HG03565 (cell line): ENCODE results near the gene XPA.
"Not testable (repeated sequence)": the region's sequence is repeated elsewhere in the genome, so short reads cannot be mapped to it uniquely, and the experiment has no call there.

Experiments used
- ATAC-seq: cut with Tn5 transposase; IDR thresholded peaks from one replicate; pipeline ENCODE4 v1.9.1; 2021; ENCODE audit warnings: mild to moderate bottlenecking, moderate library complexity; ENCODE audit not compliant: unreplicated experiment

Gene XPA

DNA sequence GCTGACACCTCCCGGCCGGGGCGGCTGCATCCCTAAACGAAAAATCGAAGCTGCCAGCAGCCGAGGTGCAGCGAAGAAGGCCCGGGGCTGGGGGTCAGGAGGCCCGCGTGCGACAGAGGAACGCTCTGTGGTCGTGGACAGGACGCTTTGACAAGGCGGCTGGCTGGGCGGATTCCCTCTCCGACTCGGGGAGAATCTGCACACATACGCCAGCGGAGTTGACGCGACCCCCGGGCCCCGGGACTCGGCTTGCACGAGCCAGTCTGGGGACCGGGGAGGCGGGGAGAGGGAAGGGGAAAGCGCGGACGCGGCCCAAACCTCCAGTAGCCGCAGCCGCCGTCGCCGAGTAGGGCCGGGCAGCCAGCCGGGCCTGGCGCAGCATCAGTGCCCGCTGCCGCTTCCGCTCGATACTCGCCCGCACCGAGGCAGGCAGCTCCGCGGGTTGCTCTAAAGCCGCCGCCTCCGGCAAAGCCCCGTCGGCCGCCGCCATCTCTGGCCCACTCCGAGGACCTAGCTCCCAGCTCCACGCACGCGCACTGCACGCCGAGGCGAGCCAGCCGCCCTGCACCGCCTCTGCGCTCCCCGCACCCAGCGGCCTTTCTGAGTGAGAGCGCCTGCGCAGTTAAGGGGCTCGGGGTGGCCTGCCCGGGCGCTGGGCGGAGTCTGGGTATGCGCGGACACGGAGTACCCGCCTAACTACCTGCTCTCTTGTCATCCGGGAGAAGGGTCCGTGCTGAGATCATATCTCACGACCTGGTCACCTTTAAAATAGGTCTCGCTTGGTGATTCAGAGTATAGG lies at the start of gene XPA:
Gene XPA, minus strand, starts transcription at position 538 of the 799 bp plus-strand sequence. Its CDS starts 48 bp downstream, at position 490.
- peak; percentile 91 for ATAC-seq

DNA sequence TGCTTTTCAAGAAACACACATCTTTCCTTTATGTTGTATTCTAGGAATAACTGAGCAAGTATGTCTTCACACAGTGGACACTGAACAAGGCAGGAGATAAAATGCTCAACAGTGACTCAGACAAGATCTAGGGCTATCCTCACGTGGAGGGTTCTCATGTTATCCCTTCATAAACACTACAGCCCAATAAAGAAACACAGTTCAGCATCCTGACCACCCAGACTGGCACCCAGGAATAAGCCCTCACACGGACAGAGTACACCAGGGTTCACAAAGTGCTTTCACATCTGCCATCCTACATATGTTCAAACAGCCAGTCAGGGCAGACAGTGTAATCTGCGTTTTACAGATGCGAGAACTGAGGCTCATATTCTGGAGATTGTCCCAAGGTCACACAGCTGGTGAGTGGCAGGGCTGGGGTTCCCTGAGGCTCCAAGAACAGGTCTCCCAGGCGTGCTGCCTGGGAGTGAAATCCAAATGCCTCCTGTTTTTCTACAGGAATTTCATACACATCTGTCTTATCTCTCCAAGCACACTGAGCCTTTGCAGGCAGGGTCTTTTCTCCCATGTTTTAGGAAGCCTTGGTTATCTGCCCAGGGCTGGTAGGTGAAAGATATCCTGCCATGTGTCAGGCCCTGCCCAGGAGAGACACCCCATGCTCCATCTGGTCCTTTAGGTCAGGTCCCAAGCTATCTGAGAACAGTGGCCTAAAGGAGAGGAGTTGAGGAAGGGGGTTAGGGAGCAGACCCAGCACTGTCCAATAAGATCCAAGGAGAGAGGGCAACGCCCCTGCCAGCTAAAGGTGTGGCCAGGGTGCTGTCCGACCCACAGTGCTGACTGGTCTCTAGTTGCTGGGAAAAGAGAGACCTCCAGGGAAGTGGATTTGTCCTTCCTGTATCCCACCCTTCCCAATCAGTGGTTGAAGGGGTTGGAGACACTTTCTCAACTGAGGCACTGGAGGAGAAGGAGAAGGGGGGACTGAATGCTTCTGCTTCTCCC lies 47.9 kb upstream of the XPA start:
- ATAC-seq = no peak

DNA sequence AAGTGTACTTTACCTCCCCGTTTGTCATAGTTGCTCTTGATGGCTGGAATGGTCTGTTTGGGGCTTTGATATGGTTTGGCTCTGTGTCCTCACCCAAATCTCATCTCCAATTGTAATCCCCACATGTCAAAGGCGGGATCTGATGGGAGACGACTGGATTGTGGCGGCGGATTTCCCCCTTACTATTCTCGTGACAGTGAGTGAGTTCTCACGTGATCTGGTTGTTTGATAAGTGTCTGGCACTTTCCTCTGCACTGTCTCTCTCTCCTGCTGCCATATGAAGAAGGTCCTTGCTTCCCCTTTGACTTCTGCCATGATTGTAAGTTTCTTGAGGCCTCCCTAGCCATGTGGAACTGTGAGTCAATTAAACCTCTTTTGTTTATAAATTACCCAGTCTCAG lies 46.9 kb upstream of the XPA start:
- ATAC-seq = not testable (repeated sequence)

DNA sequence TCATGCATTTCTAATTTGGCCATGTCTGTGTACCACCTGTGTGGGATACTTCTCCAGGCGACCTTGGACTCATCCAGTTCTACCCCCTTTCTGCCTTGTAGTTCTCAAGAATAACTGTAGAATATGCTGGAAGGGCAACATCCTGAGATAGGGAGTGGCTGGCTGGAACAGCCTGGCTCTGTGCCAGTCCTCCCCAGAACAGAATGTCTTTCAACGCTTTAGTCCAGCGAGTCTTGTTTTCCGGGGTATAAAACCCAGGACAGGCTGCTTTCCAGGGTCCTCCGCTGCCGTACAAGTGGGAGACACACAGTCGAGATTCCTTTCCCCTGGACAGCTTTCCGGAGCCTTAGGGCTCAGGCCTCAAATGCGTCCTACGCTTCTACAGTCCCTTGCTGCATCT lies 45.4 kb upstream of the XPA start:
- no peak for ATAC-seq

DNA sequence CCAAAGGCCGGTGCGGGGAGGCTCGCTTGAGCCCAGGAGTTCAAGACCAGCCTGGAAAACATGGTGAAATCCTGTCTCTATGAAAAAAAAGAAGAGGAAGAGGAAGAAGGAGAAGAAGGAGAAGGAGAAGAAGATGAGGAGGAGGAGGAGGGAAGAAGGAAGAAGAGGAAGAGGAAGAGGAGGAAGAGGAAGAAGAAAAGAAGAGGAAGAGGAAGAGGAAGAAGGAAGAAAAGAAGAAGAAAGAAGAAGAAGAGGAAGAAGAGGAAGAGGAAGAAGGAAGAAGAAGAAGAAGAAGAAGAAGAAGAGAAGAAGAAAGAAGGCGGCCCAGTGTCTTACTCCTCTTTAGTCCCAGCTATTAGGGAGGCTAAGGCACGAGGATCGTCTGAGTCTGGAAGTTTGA lies 44.8 kb upstream of the XPA start:
- ATAC-seq = no peak

DNA sequence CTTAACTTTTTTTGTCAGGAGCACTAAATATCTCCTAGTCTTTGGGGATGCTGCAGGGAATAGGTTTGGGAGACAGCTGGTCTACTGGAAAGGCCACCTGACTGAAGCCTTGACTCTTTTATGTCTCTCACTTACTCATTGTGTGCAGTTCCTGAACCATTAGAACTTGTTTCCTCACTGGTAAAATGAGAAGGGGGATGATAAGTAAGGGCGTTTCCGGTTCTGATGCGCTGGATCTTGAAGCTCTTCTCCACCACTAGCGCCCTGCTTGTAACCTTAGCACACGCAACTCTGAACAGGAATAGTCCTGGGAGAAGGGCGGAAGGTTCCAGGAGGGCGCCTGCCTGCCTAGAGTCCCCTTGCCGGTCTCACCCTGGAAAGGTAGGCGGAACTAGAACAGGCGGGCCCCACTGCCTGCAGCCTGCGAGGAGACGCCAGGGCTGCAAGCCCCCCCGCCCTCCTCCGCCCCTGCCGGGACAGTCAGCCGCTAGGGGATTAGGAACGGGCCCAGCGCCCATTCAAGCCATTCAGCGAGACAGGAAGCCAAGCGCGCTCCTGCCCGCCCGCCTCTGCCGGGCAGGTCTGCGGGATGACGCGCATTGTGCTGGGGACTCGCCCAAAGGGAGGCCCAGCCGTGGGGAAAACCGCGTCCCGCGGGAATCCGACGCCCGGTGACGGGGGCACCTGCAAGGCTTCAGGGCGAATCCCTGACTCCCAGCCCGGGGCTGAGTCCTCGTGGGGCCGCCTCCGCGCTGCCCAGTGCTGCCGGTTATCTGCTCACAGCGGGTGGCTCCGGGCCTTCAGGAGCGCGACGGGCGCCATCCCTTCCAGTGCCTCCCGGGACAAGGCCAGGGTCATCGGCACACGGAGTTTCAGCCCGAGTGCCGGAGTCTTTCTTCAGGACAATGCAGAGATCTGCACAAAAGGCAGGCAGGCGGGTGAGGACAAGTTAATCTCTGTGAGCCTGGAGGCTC lies 44.0 kb upstream of the XPA start:
- no peak for ATAC-seq

DNA sequence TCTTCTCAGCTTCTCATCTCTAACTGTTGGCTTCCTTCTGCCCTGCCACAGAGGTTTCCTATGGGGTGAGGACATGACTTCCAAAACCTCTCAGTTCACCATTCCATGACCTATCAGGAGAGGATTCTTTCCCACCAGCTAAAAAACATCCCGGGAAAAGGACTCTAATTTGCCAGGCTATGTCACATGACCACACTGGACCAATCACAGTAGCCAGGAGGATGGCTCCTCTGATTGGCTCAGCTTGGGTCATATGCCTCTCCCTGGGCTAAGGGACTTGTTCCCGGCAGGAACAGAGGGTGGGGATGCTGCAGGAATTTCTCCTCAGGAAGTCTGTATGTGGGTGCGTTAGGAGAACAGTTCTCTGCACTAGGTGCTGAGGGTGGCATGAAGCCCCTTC lies 40.3 kb upstream of the XPA start:
- no peak for ATAC-seq

DNA sequence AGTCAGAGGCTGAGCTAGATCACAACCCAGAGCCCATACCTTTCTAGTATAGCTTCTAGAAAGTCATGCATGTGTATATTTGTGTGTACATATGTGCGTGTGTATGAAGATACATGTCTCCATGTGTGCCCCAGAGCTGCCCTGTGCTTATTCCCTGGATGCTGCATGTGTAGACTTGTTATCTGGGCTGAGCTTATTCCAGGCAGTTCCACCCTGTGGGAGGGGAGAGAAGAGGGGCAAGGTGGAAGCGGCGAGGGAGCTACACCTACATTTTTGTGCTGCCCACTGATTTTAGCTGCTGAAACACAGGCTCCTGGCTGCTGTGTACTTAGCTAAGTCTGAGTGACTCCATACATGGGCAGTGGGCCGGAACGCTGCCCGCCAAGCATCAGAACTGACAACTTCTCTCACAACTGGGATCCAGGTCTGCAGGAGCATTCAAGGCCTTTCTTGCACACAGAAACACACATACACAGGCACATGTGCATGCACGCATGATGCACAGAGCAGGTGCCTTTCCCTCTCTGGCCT lies 38.0 kb upstream of the XPA start:
- no peak for ATAC-seq

DNA sequence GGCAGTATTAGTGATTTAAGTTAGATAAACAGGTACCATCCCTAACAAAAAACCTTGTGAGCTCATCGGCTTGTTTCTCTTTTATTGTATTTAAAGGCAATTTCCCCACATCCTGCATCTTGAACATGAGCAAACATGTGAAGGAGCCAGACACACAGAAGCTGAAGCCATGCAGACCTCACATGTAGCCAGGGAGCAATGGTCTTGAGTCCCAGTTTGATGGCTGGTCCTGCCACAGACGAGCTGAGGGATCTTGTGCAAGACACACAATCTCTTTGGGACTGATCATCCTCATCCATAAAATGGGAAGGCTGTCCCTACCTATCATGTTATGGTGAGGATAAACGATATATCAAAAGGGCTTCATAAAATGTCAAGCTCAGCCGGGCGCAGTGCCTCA lies 29.6 kb upstream of the XPA start:
- no peak for ATAC-seq

DNA sequence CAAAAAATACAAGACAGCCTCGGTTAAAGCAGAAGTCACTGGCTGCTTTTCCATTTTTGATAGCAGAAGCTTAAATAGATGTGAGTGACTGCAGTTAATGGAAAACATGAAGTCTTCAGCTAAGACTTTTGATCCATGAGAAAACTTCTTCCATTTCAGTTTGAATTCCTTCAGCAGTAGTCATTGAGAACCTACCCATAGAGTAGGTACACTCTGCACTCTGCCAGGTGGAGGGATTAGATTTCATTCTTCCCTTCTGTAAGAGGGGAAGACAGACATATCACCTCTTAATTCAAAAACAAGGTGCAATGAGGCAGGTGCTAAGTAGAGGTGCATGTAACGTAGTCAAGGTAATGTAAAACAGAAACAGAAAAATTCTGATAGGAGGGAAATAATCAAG lies 26.7 kb upstream of the XPA start:
- no peak for ATAC-seq

DNA sequence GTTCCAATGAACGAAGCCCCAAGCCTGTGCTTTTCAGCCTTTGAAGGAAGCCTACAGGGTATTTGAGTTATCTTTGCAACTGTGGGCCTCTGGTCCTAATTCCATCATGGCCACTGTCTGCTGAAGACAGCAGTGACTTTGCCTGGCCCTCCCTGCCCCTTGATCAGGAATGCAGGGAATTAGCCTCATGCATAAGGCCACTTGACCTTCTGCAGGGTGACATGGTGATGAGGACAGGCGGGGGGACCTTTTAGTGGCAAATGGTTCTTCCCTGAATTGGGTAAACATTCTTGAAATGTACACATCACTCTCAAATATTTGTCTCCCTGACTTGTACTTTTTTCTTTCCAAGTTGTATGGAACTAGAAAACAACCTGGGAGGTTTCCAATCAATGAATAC lies 25.2 kb upstream of the XPA start:
- no peak for ATAC-seq

DNA sequence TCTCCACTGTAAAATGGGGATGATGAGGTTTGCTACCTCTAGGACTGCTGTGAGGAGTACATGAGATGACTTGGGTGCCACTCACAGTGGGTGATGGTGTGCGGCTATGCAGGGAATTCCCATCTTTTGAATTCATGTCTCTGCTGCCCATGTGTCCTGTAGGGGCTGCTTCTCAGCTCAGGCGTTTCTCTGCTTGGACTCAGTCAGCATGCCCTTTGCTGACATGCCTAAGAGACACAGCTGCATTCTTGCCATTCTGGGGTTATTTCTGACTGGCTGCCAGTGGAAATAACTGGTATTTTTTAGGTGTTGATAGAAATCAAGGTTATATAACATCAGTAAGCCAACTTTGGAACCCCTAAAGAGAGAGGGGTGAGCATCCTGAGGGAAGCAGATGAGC lies 24.3 kb upstream of the XPA start:
- no peak for ATAC-seq

DNA sequence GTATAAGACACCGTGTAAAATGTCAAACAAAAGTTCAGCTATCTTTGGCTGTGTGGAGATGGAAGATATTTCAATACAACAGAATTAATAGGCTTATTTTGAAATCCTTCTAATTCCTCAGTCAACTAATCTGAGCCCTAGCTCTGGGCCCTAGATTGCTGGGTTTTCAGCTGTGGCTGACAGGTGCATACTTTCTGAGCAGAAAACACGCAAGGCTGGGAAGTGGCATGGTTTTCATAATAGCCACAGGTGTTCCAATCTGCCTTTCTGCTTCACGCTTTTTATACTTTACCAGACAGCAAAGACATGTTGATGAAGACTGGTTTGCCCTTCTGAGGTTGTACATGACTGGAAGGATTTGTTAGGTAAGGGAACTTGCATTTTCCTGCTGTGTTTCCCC lies 20.7 kb upstream of the XPA start:
- ATAC-seq = no peak

DNA sequence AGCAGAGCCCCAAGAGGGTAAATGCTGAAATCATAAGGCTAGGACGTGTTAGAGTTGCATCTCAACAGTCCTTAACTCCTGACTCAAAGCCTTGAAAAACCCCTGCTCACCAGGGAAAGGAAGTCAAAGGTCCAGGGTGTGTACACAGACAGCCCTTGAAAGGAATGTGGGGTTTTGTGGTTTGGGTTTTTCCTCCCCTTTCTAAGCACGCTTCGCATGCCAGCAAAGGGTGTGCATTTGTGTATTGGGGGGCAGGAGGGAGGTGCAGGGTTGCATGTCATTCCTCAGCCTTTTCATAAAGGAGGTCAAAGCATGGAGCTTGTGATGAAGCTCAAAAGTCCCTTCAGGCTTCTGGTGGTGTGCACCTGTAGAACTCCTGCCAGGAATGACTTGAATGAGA lies 17.3 kb upstream of the XPA start:
- ATAC-seq = no peak

DNA sequence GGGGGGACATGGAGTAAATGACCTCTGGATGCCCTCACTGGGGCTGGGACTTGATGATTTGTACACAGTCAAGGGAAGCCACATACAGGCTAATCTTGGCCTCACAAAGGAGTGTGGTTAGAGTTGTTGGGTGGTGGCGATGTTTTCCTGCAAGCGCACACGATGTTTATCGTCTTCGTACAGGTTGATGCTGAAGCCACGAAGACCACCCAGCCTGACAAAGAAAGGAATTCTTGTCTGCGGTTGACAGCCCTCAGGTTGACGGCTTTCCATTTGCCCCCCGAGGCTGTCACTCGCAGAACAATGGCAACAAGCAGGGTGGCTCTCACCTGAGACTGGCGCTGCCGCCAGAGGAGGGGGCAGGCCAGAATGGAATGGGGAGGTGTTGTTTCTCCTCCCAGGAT lies 14.1 kb upstream of the XPA start:
- no peak for ATAC-seq

DNA sequence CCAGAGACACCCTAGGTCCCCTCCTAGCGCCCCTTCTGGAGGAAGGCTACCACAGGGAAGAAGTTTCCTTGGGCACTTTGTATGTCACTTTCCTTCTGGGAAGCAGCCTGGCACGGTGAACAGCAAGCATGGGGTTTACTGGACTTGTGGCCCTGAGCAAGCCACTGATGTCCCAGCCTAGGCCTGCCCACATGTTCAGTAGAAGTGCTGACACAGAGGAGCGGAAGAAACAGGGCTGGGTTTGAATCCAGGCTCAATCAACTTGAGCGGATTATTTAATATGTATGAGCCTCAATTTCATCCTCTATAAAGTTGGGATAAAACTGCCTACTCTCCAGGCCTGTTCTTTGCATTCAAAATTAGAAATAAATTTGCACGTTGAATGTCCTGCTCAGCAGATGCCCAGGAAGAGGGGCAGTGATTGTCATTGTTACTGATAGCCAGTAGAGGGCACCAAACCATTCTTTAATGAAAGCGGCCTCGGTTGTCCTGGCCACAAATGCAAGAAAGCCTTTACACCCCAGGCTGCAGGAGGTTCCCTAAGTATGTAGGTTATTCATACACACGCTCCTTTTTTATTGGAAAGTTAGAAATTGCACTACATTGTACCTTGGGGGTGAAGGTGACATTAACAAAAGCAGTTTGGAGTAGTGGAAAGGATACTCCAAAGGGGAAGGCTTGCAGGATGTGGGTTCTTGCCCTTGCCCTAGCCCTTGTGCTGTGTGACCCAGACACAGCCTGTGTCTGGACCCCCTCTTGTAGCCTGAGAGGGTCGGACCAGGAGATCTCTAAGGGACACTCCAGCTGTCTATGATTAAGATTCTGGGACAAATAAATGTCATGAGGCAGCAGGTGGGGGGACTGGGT lies 13.4 kb upstream of the XPA start:
- no peak for ATAC-seq

DNA sequence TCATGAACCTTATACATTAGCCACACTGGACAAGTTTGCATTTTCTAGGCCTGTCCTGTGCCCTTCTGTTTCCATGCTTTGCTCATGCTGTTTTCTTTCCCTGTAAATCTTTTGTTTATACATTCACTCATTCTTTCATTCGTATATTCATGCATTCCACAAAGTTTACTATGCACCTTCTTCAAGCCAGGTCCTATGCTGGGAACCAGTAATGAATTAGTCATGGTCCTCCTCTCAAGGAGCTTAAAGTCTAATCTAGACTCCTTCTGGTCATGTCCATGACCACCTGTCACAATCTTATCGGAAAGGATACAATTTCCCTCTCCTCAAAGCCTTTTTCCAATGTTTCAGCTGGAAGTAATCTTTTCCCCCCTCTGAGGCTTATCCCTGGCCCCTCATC lies 9.1 kb upstream of the XPA start:
- ATAC-seq = no peak

DNA sequence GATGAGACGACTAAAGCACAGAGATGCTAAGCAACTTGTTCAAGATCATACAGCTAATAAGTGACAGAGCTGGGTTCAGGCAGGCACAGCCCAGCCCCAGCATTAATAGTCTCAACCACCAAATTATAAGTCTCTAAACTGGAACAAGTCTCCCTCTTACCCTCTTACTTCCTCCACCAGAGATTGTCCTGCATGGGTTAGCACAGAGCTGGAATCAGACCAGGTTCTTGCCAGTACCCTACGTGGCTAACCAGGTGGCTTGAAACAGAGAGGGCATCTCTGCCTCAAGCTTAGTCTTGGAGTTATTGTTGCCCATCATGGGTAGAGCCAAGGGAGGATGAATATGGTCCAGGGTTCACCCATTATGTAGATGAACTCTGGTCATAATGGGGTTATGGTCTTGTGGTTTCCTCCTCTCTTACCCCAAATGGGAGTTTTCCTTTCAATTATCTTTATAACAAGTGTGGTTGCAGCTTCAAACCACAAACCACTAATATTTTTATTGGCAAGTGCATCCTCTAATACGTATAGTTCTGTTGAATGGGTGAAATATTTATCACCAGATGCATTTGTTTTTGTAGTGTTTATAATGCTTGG lies 8.3 kb upstream of the XPA start:
- no peak for ATAC-seq

DNA sequence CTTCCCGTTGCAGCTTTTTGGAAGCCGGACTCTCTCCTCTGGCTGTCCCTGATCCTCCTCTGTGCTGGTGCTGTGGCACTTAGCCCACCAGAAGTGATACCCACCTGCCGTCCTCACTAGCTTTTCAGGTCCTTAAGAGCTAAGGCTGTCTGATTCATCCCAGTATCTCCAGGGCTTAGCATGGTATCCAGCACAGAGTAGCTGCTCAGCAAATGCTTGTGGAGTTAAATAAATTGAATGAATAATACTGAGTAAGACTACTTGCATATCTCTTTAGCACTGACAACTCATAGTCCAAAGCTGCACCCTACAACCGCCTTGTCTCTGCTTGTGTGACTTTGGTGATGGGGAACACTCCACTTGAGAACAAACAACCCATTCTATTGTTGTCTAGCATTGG lies 7.7 kb upstream of the XPA start:
- ATAC-seq = no peak
